ENCODE results near the gene HECTD3. TPM values are rescaled to one million over a fixed set of nuclear protein-coding genes. Genes with fewer than 3 reads are reported as not detected.

Gene HECTD3
- total and polyA plus RNA-seq, 2 donors from 2014 or later = 27.5 to 42.1 TPM

DNA sequence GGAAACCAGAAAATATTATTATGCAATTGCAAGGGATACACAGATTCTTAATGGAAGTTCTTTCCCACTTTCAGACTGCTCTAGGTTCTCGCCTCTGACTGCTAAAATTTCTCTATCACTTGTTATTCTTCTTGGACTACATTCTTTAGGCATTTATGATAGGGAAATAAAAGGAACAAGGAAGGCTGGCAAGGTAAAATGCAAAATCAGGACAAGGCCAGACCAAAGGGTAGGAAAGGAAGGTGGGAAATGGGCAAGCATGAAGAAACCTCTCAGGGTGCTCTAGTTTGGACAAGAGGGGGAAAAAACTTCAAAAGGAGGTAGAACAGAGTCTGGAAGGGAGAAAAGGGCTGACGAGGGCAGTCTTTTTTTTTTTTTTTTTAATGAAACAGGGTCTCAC, 27.1 kb upstream of the HECTD3 start:
- H3K9me3 ChIP-seq (ENCODE audit: control insufficient read depth in 2 of 3, insufficient read depth in 1 of 3, low read length in 3 of 3) = no peaks in the 10 kb centered on the region
- no peaks in the 10 kb centered on the region for H3K4me1 ChIP-seq (ENCODE audit: control insufficient read depth in 2 of 3, insufficient read depth in 2 of 3, low read depth in 1 of 3, low read length in 3 of 3)
- no peak overlapping the region for H3K9ac ChIP-seq (ENCODE audit: low read length in 3 of 3)
- H3K27ac ChIP-seq (ENCODE audit: low read depth in 2 of 2, low read length in 2 of 2) = no peak overlapping the region
- no peak for FAIRE-seq
- TF ChIP-seq, protein P1, sequence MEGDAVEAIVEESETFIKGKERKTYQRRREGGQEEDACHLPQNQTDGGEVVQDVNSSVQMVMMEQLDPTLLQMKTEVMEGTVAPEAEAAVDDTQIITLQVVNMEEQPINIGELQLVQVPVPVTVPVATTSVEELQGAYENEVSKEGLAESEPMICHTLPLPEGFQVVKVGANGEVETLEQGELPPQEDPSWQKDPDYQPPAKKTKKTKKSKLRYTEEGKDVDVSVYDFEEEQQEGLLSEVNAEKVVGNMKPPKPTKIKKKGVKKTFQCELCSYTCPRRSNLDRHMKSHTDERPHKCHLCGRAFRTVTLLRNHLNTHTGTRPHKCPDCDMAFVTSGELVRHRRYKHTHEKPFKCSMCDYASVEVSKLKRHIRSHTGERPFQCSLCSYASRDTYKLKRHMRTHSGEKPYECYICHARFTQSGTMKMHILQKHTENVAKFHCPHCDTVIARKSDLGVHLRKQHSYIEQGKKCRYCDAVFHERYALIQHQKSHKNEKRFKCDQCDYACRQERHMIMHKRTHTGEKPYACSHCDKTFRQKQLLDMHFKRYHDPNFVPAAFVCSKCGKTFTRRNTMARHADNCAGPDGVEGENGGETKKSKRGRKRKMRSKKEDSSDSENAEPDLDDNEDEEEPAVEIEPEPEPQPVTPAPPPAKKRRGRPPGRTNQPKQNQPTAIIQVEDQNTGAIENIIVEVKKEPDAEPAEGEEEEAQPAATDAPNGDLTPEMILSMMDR (IDR thresholded peaks at IDR 0.05; ENCODE audit: borderline replicate concordance, extremely low read depth, insufficient read depth) = no peak
- peaks cover 0 to 5% (median 3%) of the 10 kb centered on the region in 3 donors for H3K36me3 ChIP-seq (ENCODE audit: control insufficient read depth in 2 of 3, insufficient read depth in 3 of 3, low read length in 3 of 3)
- DNase-seq = no peak
- H3K27me3 ChIP-seq (ENCODE audit: control insufficient read depth, insufficient read depth, low read length) = no peaks in the 10 kb centered on the region
- H3K4me3 ChIP-seq (ENCODE audit: low read length in 3 of 3) = no peak overlapping the region
- intact Hi-C loops (cut with DNase I) = no loop called here

DNA sequence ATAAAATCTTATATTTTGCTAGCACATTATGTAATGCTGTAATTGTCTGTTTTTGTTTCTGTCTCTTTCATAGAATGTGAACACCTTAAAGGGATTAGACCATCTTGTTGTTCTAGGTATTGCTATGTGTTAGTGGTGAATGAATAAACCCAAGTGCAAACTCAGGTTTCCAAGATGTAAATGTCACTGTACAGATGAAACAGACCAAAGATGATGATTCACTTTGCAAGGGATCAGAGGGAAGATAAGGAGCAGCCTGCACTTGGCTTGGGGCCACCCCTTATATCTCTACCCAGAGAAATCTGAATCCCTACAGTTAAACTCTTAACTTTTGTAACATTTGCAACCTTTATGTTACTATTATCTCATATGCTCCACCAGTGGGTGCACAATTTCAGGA, 26.3 kb upstream of the HECTD3 start:
- Histone ChIP-seq H3K27me3 (ENCODE audit: control insufficient read depth, insufficient read depth, low read length) (no peaks in the 10 kb centered on the region), H3K27ac (ENCODE audit: low read depth in 2 of 2, low read length in 2 of 2) (no peak overlapping the region), H3K36me3 (ENCODE audit: control insufficient read depth in 2 of 3, insufficient read depth in 3 of 3, low read length in 3 of 3) (peaks cover 0 to 4% (median 3%) of the 10 kb centered on the region in 3 donors), H3K4me3 (ENCODE audit: low read length in 3 of 3) (no peak overlapping the region), H3K9ac (ENCODE audit: low read length in 3 of 3) (no peak overlapping the region), H3K9me3 (ENCODE audit: control insufficient read depth in 2 of 3, insufficient read depth in 1 of 3, low read length in 3 of 3) (no peaks in the 10 kb centered on the region), H3K4me1 (ENCODE audit: control insufficient read depth in 2 of 3, insufficient read depth in 2 of 3, low read depth in 1 of 3, low read length in 3 of 3) (no peaks in the 10 kb centered on the region)
- intact Hi-C loops (cut with DNase I) = no loop called here
- TF ChIP-seq, protein P1 (IDR thresholded peaks at IDR 0.05; ENCODE audit: borderline replicate concordance, extremely low read depth, insufficient read depth) = no peak
- DNase-seq (no peak), FAIRE-seq (no peak)

DNA sequence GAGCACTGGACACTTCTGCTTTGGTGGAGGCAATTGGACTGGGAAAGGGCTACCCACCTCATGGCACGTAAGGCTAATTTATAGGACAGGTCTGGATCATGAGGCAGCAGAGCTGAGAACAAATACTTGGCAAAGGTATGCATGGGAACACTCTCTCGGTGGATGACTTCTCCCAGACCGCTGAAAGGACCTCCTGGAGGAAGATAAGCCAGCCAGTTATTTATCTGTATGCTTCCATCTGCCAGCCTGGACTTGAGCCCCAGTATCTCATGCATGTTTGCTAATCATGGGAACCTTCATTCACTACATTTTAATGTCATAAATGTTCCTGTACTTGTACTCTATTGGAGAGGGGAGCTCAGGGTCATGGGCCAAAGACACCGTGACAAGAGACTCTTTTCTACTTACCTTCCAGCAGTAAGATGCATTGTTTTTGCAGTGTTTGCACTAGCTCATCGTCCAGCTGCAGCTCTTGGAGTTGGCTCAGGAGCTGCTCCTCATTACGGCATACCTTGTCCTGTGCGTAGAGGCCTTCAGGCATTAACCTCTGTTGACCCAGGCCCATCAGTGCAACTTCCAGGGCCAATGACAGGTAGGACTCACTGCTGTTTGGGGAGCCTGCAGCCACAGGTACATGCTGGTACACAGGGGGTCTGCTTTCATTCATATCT, 24.6 kb upstream of the HECTD3 start:
- H3K27me3 ChIP-seq (ENCODE audit: control insufficient read depth, insufficient read depth, low read length) = no peaks in the 10 kb centered on the region
- H3K9ac ChIP-seq (ENCODE audit: low read length in 3 of 3) = no peak overlapping the region
- no peak overlapping the region for H3K4me3 ChIP-seq (ENCODE audit: low read length in 3 of 3)
- TF ChIP-seq, protein P1 (IDR thresholded peaks at IDR 0.05; ENCODE audit: borderline replicate concordance, extremely low read depth, insufficient read depth) = no peak
- no peak for FAIRE-seq
- no peak overlapping the region for H3K27ac ChIP-seq (ENCODE audit: low read depth in 2 of 2, low read length in 2 of 2)
- H3K9me3 ChIP-seq (ENCODE audit: control insufficient read depth in 2 of 3, insufficient read depth in 1 of 3, low read length in 3 of 3) = no peaks in the 10 kb centered on the region
- DNase-seq = no peak
- H3K4me1 ChIP-seq (ENCODE audit: control insufficient read depth in 2 of 3, insufficient read depth in 2 of 3, low read depth in 1 of 3, low read length in 3 of 3) = no peaks in the 10 kb centered on the region
- intact Hi-C loops (cut with DNase I) = no loop called here
- H3K36me3 ChIP-seq (ENCODE audit: control insufficient read depth in 2 of 3, insufficient read depth in 3 of 3, low read length in 3 of 3) = peaks cover 0 to 4% (median 3%) of the 10 kb centered on the region in 3 donors

DNA sequence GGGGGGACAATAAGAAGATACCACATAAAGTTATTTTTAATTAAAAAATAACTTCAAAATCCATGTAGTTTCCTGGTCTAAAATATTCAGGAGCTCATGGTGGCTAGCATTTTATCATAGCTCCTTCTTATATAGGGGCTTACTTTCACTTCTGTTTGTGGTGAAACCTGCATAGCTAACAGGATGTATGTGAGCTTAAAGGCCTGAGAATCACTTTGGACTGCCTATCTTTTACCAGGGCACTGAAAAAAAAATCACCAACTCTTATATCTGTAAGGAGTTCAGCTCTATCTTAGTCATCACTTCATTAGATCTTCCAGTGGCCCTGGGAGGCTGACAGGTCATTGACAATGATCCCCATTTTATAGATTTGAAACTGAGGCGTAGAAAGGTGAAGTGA, 22.2 kb upstream of the HECTD3 start:
- TF ChIP-seq, protein P1 (IDR thresholded peaks at IDR 0.05; ENCODE audit: borderline replicate concordance, extremely low read depth, insufficient read depth) = no peak
- no peak for FAIRE-seq
- H3K4me3 ChIP-seq (ENCODE audit: low read length in 3 of 3) = no peak overlapping the region

More for the DNA sequence above, 22.2 kb upstream of the HECTD3 start:
- DNase-seq = no peak
- no peak overlapping the region for H3K9ac ChIP-seq (ENCODE audit: low read length in 3 of 3)
- H3K9me3 ChIP-seq (ENCODE audit: control insufficient read depth in 2 of 3, insufficient read depth in 1 of 3, low read length in 3 of 3) = no peaks in the 10 kb centered on the region
- H3K4me1 ChIP-seq (ENCODE audit: control insufficient read depth in 2 of 3, insufficient read depth in 2 of 3, low read depth in 1 of 3, low read length in 3 of 3) = no peaks in the 10 kb centered on the region
- intact Hi-C loops (cut with DNase I) = no loop called here
- peaks cover 0 to 4% (median 3%) of the 10 kb centered on the region in 3 donors for H3K36me3 ChIP-seq (ENCODE audit: control insufficient read depth in 2 of 3, insufficient read depth in 3 of 3, low read length in 3 of 3)
- no peaks in the 10 kb centered on the region for H3K27me3 ChIP-seq (ENCODE audit: control insufficient read depth, insufficient read depth, low read length)
- no peak overlapping the region for H3K27ac ChIP-seq (ENCODE audit: low read depth in 2 of 2, low read length in 2 of 2)
